ENCODE data around the gene DIAPH3.
"Not testable (repeated sequence)": the region's sequence is repeated elsewhere in the genome, so short reads cannot be mapped to it uniquely, and the experiment has no call there.

DIAPH3 gene, protein sequence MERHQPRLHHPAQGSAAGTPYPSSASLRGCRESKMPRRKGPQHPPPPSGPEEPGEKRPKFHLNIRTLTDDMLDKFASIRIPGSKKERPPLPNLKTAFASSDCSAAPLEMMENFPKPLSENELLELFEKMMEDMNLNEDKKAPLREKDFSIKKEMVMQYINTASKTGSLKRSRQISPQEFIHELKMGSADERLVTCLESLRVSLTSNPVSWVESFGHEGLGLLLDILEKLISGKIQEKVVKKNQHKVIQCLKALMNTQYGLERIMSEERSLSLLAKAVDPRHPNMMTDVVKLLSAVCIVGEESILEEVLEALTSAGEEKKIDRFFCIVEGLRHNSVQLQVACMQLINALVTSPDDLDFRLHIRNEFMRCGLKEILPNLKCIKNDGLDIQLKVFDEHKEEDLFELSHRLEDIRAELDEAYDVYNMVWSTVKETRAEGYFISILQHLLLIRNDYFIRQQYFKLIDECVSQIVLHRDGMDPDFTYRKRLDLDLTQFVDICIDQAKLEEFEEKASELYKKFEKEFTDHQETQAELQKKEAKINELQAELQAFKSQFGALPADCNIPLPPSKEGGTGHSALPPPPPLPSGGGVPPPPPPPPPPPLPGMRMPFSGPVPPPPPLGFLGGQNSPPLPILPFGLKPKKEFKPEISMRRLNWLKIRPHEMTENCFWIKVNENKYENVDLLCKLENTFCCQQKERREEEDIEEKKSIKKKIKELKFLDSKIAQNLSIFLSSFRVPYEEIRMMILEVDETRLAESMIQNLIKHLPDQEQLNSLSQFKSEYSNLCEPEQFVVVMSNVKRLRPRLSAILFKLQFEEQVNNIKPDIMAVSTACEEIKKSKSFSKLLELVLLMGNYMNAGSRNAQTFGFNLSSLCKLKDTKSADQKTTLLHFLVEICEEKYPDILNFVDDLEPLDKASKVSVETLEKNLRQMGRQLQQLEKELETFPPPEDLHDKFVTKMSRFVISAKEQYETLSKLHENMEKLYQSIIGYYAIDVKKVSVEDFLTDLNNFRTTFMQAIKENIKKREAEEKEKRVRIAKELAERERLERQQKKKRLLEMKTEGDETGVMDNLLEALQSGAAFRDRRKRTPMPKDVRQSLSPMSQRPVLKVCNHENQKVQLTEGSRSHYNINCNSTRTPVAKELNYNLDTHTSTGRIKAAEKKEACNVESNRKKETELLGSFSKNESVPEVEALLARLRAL

DNA sequence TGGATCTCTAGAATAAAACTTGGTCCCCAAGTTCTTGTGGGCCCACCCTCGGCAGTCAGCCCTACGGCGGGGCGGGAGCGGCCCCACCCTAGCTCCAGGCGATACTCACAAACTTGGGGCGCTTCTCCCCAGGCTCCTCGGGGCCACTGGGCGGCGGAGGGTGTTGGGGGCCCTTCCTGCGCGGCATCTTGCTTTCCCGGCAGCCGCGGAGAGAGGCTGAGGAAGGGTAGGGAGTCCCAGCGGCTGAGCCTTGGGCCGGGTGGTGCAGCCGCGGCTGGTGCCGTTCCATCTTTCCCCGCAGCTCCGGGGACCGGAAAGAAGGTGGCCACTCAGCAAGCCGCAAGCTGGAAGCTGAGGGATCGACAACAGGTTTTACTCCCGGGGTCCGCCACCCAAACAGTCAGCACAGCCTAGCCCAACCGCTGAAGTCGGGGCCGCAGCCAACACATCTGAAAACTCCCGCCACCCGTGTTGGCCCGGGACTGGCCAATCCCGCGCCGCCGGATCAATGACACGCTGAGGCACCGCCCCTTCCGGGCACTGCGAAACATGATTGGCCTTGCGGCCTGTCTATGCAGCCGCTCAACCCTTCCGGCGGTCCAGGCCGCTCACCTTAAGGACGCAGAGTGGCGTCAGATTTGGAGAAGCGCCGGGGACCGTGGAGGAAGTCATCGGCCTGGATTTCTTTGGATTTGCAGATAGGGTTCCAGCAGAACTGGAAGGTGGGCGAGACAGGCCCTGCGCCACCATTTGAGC, at the start of gene DIAPH3:
TSS of gene DIAPH3 (minus strand) at position 451 of the 756 bp plus-strand sequence. CDS start at position 289, 162 bp downstream.
- DNase-seq: peak; percentile 98

DNA sequence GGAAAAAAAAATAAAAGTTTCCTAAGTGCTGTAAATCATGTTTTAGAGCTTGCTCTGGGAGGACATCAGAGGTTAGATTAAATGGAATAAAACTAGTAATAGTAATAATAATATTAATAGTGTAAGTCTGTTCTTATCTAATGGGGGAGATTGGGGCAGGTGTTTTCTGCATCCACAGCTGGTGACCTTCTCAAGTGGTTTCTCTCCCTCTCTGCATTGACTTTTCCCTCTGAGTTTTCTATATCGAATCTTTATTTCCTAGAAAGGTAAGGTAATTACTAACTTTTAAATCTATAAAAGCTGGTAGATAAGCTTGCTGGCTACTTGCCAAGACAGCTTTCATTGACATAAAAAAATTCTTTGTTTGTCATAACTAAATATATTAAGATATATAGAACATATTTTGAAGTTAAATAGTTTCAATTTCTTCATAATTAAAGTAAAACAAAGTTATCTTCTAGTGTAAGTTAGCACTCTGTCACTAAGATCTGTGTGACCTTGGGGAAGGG, 49.6 kb upstream of the DIAPH3 start:
- DNase-seq: no peak

DNA sequence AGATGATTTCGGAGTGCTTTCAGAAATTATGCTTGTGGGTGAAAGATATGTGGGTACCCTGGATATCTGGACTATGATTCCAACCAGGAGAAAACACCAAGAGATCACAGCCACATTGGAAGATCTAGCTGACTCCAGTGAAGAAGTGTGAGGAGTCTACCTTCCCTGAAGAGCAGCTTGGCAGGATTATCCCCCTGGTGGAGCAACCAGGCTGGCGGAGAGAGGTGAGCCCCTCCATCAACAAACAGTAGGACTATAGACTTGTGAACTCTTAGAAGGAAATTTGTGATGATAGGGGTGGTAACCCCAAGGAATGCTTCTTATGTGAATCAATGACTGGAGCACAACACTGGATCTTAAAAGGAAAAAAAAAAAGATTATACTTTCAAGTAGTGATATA, 47.8 kb upstream of the DIAPH3 start:
- DNase-seq: no peak

DNA sequence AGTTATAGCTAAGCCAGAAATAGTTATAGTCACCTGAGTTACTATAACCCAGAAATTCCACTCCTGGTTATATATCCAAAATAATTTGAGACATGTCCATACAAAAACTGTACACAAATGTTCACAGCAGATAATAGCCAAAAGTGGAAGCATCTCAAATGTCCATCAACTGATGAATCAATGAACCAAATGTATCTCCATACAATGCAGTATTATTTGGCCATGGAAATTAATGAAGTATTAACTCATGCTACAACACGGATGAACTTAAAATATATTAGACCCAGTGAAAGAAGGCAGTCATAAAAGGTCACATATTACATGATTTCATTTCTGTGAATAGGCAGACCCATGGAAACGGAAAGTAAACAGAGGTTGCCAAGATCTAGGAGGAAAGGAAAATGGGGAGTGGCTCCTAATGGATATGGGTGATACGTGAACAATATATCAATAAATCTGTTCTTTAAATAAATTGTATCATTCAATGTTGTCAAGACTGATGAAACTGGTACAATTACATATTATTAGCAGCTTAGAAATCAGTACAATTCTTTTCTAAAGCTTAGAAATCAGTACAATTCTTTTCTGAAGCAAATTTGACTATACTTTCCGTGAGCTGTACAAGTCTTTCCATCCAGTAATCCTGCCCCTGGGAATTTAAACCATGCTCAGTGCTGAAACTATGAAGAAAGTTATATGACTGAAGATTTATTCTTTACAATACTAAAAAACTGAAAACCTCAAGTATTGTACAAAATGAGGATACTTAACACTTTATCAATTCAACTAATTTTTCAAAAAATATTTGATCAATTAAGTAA, 47.0 kb upstream of the DIAPH3 start:
- no peak for DNase-seq

DNA sequence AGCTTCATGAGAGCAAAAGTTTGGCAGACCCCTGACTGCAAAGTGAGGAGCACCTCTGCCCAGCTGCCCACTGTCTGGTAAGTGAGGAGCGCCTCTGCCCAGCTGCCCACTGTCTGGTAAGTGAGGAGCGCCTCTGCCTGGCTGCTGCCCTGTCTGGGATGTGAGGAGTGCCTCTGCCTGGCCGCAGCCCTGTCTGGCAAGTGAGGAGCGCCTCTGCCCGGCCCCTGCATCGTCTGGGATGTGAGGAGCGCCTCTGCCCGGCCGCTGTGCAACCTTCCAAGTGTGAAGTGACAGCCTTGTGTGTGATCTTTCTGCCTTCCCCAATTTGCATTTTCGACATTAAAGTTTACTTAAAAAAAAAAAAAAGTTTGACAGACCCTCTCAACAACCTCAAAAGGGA, 41.8 kb upstream of the DIAPH3 start:
- not testable (repeated sequence) for DNase-seq

DNA sequence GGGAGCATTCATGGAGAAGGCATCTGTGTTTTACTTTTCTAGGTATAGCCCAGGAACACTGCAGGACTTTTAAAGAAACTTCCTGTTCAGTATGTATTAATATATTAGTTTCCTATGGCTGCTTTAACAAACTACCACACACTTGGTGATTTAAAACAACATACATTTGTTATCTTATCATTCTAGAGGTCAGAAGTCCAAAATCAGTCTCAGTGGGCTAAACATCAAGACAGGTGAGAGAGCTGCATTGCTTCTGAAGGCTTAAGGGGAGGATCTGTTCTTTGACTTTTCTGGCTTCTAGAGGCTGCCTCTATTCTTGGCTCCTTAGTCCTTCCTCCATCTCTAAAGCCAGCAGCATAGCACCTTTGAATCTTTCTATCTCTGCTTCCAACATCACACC, 37.6 kb upstream of the DIAPH3 start:
- no peak for DNase-seq

DNA sequence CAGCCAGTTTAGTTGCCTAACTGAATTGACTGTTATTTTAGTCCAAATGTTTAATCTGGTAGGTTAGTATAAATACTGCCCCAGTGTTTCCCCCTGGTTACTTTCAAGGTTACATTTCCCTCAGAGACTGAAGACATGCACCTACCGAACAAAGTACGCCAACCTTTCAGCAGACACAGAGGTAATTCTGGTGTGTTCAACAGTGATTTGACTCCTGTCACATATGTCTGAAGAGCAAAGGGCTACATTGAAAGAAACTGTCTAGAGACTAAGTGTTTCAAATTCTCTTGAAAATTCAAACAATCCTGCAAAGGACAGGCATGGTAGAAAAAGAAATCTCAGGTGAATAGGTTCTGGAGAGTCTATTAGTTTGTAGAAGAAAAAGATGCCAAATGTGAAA, 32.2 kb upstream of the DIAPH3 start:
- not testable (repeated sequence) for DNase-seq

DNA sequence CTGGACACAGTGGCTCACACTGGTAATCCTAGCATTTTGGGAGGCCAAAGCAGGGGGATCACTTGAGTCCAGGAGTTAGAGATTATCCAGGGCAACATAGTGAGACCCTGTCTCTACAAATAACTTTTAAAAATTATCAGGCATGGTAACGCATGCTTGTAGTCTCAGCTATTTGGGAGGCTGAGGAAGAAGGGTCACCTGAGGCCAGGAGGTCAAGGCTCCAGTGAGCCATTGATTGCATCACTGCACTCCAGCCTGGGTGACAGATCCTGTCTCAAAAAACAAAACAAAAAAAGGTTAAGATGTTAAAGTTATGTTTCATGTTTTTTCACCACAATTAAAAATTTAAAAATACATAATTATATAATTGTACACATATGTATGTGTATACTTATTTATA, 19.2 kb upstream of the DIAPH3 start:
- no peak for DNase-seq

DNA sequence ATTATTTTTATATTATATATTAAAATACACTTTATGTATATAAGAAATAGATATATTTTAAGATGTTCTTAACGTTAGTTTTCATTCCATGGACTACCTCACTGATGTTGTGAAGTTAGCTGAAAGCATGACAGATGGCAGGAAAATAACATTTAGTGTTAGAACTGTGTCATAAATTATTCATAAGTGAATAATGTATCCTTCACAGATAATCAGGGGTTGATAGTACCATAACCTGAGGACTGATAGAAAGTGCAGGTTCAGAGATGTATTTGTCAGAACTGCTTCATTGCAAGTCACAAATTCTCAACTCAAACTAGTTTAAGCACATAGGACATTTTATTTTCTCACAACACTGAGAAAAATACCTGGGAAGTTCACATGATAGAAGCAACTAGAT, 14.6 kb upstream of the DIAPH3 start:
- DNase-seq: no peak

DNA sequence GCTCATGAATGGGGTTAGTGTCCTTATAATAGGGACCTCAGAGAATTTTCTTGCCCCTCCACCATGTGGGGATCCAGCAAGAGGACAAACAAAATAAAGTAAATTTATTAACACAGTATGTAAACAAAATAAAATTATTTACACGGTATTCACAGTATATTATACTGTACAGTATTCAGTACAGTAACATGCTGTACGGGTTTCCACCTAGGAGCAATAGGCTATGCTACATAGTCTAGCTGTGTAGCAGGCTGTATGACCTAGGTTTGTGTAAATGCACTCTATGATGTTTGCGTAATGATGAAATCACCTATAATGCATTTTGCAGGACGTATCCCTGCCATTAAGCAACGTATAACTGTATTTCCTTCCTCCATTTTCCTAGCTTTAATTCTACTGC, 11.8 kb upstream of the DIAPH3 start:
- DNase-seq: no peak

DNA sequence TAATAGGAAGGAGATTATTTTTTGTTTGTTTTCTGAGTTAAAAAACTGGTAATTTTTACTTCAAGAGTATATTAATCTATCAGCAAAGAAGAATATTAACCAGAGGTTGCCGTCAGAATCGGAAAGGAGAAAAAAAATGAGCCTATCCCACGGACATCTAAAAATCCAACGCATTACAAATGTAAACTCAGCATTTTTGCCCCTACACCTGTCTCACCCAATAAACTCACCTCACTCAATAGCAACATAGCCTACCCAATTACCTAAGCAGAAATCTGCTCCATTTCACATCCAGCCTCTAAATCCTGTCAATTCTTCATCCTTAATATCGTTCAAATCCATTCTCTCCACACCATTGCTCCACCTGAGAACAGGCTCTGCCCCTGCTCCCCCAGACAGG, 10.4 kb upstream of the DIAPH3 start:
- DNase-seq: no peak

DNA sequence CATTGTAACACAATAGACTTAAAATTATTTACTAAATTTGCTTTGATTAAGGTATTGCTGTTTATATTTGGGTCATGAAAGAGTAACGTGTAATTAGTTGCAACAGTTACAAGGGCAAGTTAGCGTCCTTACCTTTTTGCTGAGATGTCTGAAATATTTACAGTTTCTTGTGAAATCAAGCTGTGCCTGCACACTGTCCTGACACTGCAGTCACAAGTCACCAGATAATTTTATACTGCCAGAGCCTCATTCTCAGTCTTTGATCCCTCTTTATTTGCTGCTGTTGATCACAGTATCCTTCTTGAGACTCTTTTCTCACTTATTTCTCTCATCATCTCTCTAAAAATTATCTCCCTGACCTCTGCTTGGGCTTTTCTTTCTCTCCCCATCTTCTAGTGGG, 8.4 kb upstream of the DIAPH3 start:
- DNase-seq: no peak

DNA sequence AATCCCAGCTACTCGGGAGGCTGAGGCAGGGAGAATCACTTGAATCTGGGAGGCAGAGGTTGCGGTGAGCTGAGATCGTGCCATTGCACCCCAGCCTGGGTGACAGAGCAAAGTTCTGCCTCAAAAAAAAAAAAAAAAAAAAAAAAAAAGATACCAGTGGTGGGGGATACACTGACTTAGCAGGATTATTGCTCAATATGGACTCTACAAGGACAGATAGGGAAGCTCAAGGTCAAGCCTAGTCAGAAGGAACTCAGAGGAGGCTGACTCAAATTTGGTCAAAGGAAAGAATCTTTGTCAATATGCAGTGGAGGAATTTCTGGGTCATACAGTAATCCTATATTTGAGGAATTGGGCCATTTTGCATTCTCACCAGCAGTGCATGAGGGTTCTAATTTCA, 6.7 kb upstream of the DIAPH3 start:
- no peak for DNase-seq

DNA sequence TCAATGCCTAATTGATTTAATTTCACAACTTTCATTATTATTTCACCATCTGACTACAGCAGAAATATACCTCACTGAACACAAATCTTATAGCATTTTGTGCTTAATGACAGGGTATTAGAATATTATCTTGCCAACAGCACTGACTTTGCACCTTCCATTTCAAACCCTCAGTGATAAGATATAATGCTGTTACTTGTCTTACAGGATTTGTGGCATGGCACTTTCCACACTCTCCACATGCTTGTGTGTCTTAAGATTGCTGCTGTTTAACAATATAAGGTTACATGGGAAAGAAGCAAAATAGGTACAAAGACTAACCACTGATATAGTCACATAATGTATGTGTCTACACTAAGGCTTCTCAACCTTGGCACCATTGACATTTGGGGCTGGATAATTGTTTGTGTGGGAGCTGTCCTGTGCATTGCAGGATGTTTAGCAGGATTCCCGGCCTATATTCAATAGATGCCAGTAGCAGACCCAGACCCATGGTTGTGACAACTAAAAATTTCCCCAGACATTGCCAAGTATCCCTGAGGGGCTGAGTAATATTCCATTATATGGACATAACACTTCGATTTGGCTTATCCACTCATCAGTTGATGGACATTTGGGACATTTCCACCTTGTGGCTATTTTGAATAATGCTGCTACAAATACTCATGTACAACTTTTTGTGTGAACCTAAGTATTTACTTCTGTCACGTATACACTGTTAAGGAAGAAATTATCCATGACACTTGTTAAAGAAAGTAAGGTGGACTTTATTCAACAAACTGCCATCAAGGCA, 5.7 kb upstream of the DIAPH3 start:
- no peak for DNase-seq

DNA sequence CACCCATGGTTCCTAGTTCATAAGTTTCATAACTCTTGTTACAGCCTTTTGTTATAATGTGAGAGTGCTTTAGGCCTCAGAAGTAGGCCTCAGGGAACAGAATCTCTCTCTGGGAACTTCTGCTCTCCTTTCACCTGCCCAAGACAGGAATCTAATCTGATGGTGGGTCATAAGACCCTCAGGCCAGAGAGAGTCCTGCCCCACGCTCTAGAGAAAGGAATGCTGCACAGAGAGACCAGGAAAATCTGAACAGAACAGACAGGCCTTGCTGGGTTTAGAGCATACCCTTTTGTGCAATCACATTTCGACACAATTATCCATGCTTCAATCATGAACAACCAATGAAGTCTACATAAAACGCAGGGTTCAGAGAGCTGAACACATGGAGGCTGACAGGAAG, 3.4 kb upstream of the DIAPH3 start:
- DNase-seq: no peak

DNA sequence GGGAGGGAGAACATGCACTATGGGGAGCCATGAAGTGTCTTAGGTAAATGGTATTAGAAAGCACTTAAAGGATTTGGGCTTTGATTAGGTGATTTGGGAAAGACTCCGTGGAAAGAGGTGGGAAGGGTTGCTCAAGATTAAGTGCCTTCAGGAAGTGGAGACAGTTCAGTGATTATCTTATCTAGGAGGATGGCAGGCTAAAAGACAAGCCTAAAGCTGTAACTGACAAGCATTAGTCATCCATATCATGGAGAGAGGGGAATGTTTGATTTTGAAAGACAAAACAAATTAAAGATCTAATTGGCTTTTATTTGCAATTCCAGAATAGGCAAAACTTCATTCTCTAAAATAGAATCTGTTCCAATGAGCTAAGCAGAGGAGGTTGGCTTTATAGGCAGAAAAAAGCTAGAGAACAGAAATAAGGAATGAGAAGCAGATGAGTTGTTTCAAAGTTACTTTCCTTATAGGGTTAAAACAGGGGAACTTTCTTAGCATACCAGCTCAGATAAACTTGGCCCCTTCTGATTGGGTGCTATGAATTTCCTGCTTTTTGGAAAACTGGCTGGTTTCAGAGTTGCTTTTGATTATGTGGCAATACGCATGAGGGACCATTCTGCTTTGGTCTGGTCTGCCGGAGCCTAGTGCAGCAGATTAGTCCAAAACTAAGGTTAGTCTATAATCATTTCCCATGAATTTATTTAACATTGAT, 1.8 kb upstream of the DIAPH3 start:
- DNase-seq: no peak

DNA sequence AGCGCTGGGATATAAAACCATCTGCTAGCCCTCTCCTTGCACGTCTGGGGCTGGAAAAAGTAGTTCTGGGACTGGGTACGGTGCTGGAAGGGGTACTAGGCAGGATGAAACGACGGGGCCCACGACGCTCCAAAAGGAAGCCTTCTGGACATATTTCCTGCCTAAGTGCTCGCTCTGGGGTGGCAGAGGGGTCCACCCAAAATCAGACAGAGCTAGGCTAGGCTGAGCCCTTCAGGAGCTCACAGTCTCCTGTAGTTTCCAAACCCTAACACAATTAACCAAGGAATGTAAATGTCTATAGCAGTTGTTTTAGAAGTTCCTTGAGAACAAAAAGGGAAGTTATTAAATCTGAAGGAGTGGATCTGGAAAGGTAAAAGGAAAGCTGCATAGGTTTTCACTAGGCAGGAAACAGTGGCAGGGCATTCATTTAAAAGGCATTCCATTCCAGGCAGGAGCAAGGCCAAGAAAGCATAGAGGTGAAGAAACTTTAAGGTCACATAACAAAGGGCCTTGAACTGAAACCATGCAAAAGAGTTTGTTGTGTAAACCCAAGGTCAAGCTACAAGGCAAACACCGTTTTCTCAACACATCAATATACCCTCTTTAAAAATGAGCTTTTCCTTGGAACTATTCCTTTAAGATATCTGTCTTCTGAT, 634 bp upstream of the DIAPH3 start:
- no peak for DNase-seq

DNA sequence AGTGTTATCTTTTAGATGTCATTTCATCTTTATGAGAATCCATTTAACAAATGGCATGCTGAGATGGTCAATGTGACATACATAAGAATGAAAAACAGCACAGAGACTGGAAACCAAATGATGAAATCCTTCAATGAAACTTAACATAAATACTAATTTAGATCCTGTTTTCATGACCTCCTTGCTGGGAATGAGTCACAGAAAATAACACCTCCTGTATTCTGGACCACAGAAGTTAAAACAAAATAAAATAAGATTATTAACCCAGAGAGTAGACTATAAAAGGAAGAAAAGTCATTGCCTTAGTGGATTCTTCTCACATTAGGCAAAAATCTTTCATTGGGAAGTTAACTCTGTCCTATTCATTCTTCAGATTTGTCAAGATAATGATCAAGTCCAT, 1.6 kb downstream of the DIAPH3 start:
- DNase-seq: peak; percentile 50

DNA sequence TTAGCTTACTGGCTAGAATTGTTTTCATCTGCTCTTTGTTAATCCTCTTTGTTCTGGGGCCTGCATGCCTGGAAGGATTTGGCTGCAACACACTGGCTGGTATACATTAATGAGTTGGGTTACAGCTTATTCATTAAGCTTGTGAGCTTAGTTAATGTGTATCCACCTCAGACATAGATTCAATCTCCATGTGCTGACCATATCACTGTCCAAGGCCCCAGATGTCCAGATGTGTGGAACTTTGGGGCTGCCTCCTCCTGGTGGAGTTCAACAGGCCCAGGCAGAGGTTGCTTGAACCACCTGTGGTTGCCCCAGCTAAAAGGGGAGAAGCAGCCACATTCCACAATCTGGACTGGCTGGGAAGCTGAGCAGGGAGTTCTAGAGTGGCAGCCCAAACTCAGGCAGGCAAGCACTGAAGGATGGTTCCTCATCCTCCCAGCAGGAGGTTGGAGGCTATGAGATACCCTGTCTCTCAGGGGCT, 5.4 kb downstream of the DIAPH3 start:
- DNase-seq: no peak

Measured in activated CD4-positive, alpha-beta T cell treated with anti-CD3 and anti-CD28 coated beads, Interleukin-2, Interleukin-6, amounts not matched to agents 100 ng/mL and 50 ng/mL, durations not matched to agents 16 hours and 8 hours (primary cell).